HG03175 (cell line): Measurements from ENCODE around the gene GNLY.
A peak's percentile ranks its signal among the peaks of the same experiment; 100 is the strongest.
"Not testable (repeated sequence)": the region's sequence is repeated elsewhere in the genome, so short reads cannot be mapped to it uniquely, and the experiment has no call there.

Source experiments
- ATAC-seq: cut with Tn5 transposase; IDR thresholded peaks from one replicate; pipeline ENCODE4 v1.9.1; 2021; ENCODE audit warnings: mild to moderate bottlenecking, moderate library complexity; ENCODE audit not compliant: unreplicated experiment

Gene GNLY

GRCh38 chr2:85706599-85707296 is 12.6 kb downstream of the GNLY start:
- no peak for ATAC-seq

GRCh38 chr2:85707304-85707703 is 13.1 kb downstream of the GNLY start:
- ATAC-seq: peak; percentile 47

GRCh38 chr2:85708641-85709040 is 14.5 kb downstream of the GNLY start:
- no peak for ATAC-seq

GRCh38 chr2:85709401-85709811 is 15.2 kb downstream of the GNLY start:
- ATAC-seq: no peak

- no peak for ATAC-seq
Measured at GRCh38 chr2:85710687-85711577, 16.8 kb downstream of the GNLY start.

GRCh38 chr2:85711578-85712060 is 17.5 kb downstream of the GNLY start:
- ATAC-seq: no peak

GRCh38 chr2:85712336-85712735 is 18.2 kb downstream of the GNLY start:
- ATAC-seq: no peak

- ATAC-seq: no peak
Measured at GRCh38 chr2:85712849-85713612, 18.9 kb downstream of the GNLY start.

GRCh38 chr2:85713836-85714235 is 19.7 kb downstream of the GNLY start:
- ATAC-seq: no peak

- ATAC-seq: not testable (repeated sequence)
Measured at GRCh38 chr2:85714421-85714820, 20.3 kb downstream of the GNLY start.

GRCh38 chr2:85714841-85715240 is 20.7 kb downstream of the GNLY start:
- ATAC-seq: no peak

- no peak for ATAC-seq
Measured at GRCh38 chr2:85716346-85716914, 22.3 kb downstream of the GNLY start.

- no peak for ATAC-seq
Measured at GRCh38 chr2:85717308-85718008, 23.3 kb downstream of the GNLY start.

GRCh38 chr2:85718009-85718391 is 23.8 kb downstream of the GNLY start:
- no peak for ATAC-seq

GRCh38 chr2:85718885-85719492 is 24.8 kb downstream of the GNLY start:
- ATAC-seq: no peak

- ATAC-seq: no peak
Measured at GRCh38 chr2:85719609-85720240, 25.6 kb downstream of the GNLY start.

GRCh38 chr2:85720533-85720932 is 26.4 kb downstream of the GNLY start:
- ATAC-seq: no peak

- ATAC-seq: no peak
Measured at GRCh38 chr2:85721641-85722040, 27.5 kb downstream of the GNLY start.

- no peak for ATAC-seq
Measured at GRCh38 chr2:85722519-85722918, 28.4 kb downstream of the GNLY start.
